ENCODE measurements around the gene EEPD1. TPM values are rescaled to one million over a fixed set of nuclear protein-coding genes. Genes with fewer than 3 reads are reported as not detected.

The EEPD1 gene
- total RNA-seq, 1 experiment from 2014 or later = 7.8 TPM

DNA sequence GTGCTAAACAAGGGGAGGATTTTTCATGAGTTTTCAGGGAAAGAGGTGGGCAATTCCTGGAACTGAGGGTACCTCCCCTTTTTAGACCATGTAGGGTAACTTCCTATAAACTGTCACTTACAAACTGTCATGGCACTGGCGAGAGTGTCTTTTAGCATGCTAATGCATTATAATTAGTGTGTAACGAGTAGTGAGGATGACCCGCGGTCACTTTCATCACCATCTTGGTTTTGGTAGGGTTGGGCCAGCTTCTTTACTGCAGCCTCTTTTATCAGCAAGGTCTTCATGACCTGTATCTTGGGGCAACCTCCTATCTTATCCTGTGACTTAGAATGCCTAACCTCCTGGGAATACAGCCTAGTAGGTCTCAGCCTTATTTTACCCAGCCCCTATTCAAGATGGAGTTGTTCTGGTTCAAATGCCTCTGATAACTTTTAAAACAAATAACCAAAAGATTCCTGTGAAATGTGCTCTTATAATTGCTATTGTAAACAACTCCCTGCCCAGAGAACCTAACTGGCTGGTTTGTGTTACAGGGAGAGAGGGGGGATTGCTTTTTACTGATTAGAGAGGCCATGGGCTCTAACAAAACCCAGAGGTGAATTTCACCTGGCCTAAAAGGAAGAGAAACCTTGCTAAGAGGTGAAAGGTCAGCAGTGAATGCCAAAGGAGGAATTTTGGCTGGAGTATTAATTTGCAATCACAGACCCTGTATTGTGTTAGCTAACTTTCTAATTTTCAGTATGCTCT, 64.3 kb downstream of the EEPD1 start (continued):
- TF ChIP-seq NR3C1 (CRISPR knock-in tag; conservative IDR thresholded peaks at IDR 0.05; ENCODE audit: low read depth) (no peak), CREM (CRISPR knock-in tag; IDR thresholded peaks at IDR 0.05) (no peak), ATF2 (CRISPR knock-in tag; IDR thresholded peaks at IDR 0.05; ENCODE audit: borderline replicate concordance, low read depth) (no peak), ETV6 (CRISPR knock-in tag; IDR thresholded peaks at IDR 0.05) (no peak), FOXP1 (CRISPR knock-in tag; IDR thresholded peaks at IDR 0.05; ENCODE audit: borderline replicate concordance) (no peak), MAX (CRISPR knock-in tag; IDR thresholded peaks at IDR 0.05) (no peak), STAT6 (CRISPR knock-in tag; conservative IDR thresholded peaks at IDR 0.05; ENCODE audit: low read depth) (no peak)

DNA sequence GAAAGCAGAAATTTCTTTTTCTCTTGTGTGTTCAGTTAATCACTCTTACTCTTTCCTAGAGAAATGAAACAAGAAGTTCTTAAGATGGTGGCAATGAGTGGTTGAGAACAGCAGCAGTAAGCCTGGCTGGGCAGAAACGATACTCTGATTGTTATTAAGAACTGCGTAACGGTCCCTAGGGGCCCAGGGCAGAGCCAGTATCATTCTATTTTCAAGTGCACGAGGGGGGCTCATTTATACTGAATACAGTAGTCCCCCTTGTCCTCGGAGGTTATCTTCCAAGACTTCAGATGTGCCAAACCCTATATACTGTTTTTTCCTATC, 64.9 kb downstream of the EEPD1 start:
- DNase-seq (ENCODE audit: low spot score) = no peak
- CTCF ChIA-PET = no interaction called here
- H3K36me3 Mint-ChIP-seq = peaks cover 8% of the 10 kb centered on the region
- POLR2A ChIA-PET = no interaction called here
- peaks cover 47% of the 10 kb centered on the region for H3K4me1 Mint-ChIP-seq
- H3K4me3 Mint-ChIP-seq = no peak overlapping the region
- peaks cover 22% of the 10 kb centered on the region for H3K9me3 Mint-ChIP-seq
- no peak for ATAC-seq
- H3K27me3 Mint-ChIP-seq (ENCODE audit: low read depth) = no peaks in the 10 kb centered on the region
- H3K27ac Mint-ChIP-seq = no peak overlapping the region
- TF ChIP-seq EMX1 (CRISPR knock-in tag; IDR thresholded peaks at IDR 0.05) (no peak), ZBTB43 (CRISPR knock-in tag; IDR thresholded peaks at IDR 0.05) (no peak)

DNA sequence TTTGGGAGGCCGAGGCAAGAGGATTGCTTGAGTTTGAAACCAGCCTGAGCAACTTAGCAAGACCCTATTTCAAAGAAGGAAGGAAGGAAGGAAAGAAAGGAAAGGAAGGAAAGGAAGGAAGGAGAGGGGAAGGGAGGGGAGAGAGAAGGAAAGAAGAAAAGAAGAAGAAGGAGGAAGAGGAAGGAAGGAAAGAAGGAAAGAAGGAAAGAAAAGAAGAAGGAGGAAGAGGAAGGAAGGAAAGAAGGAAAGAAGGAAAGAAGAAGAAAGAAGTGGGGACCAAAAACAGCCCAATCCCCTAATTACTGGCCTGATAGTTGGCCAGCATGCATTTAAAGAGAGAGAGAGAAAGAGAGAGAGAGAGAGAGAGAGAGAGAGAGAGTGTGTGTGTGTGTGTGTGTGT, 66.4 kb downstream of the EEPD1 start:
- CTCF ChIA-PET = interaction anchor here (0.6 kb wide), 1 partner anchor 397 kb away, joined by 3 read pairs; no protein-coding TSS in a partner anchor
- peaks cover 1% of the 10 kb centered on the region; the same call in 1 of the 2 replicates for H3K36me3 Mint-ChIP-seq
- no peak overlapping the region for H3K4me3 Mint-ChIP-seq
- DNase-seq (ENCODE audit: low spot score) (no peak), ATAC-seq (no peak)
- H3K27me3 Mint-ChIP-seq (ENCODE audit: low read depth) = no peaks in the 10 kb centered on the region
- peaks cover 44% of the 10 kb centered on the region for H3K4me1 Mint-ChIP-seq
- peaks cover 16% of the 10 kb centered on the region for H3K9me3 Mint-ChIP-seq
- no peak overlapping the region for H3K27ac Mint-ChIP-seq
- POLR2A ChIA-PET = no interaction called here
- TF ChIP-seq PRDM15 (CRISPR knock-in tag; IDR thresholded peaks at IDR 0.05) (no peak), MXD4 (CRISPR knock-in tag; IDR thresholded peaks at IDR 0.05; ENCODE audit: borderline replicate concordance) (no peak), E2F5 (CRISPR knock-in tag; IDR thresholded peaks at IDR 0.05) (no peak), FOXP1 (CRISPR knock-in tag; IDR thresholded peaks at IDR 0.05; ENCODE audit: borderline replicate concordance) (no peak), MYBL2 (CRISPR knock-in tag; IDR thresholded peaks at IDR 0.05) (no peak), EMX1 (CRISPR knock-in tag; IDR thresholded peaks at IDR 0.05) (no peak), E2F4 (CRISPR knock-in tag; IDR thresholded peaks at IDR 0.05; ENCODE audit: borderline replicate concordance, low read depth) (no peak), CREM (CRISPR knock-in tag; IDR thresholded peaks at IDR 0.05) (no peak), GTF2I (CRISPR knock-in tag; conservative IDR thresholded peaks at IDR 0.05) (no peak)
- TF ChIP-seq, protein P1, sequence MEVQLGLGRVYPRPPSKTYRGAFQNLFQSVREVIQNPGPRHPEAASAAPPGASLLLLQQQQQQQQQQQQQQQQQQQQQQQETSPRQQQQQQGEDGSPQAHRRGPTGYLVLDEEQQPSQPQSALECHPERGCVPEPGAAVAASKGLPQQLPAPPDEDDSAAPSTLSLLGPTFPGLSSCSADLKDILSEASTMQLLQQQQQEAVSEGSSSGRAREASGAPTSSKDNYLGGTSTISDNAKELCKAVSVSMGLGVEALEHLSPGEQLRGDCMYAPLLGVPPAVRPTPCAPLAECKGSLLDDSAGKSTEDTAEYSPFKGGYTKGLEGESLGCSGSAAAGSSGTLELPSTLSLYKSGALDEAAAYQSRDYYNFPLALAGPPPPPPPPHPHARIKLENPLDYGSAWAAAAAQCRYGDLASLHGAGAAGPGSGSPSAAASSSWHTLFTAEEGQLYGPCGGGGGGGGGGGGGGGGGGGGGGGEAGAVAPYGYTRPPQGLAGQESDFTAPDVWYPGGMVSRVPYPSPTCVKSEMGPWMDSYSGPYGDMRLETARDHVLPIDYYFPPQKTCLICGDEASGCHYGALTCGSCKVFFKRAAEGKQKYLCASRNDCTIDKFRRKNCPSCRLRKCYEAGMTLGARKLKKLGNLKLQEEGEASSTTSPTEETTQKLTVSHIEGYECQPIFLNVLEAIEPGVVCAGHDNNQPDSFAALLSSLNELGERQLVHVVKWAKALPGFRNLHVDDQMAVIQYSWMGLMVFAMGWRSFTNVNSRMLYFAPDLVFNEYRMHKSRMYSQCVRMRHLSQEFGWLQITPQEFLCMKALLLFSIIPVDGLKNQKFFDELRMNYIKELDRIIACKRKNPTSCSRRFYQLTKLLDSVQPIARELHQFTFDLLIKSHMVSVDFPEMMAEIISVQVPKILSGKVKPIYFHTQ (CRISPR knock-in tag; IDR thresholded peaks at IDR 0.05) = no peak
